Muscle of back (tissue), 10 donors: ENCODE data around the gene JHY. TPM values are rescaled to one million over a fixed set of nuclear protein-coding genes. Genes with fewer than 3 reads are reported as not detected.

Experiments used
- polyA plus RNA-seq, 10 donors: library from polyadenylated mRNA; unstranded; fragments of 120-200 nt; gene quantifications; one replicate each; pipeline ENCODE4 v1.2.1, GENCODE V29; 2013; ENCODE audit not compliant: insufficient read length in 10 of 10

The JHY gene
- polyA plus RNA-seq, 10 donors = 1.4 to 3.9 (median 2.0) TPM

Other genes with a start within 250 kb of the JHY start
- 1 to 10 TPM; 4.1 to 7.2 (median 5.7) TPM for gene UBASH3B, start 227.0 kb upstream of the JHY start, polyA plus RNA-seq
- 1 to 10 TPM in 1 of 10 donors, under 1 TPM in 4, not detected in 5; 0.07 to 1.0 (median 0.12) TPM for gene CRTAM, start 44.3 kb upstream of the JHY start, polyA plus RNA-seq
- not detected for gene BSX, start 99.1 kb downstream of the JHY start, polyA plus RNA-seq
- 1,000 to 10,000 TPM; 1,445 to 2,027 (median 1,727) TPM for gene HSPA8, start 179.4 kb downstream of the JHY start, polyA plus RNA-seq